ENCODE results near the gene KLHL1. TPM values are rescaled to one million over a fixed set of nuclear protein-coding genes. Genes with fewer than 3 reads are reported as not detected.

Gene KLHL1
- total and polyA plus RNA-seq, 2 of the 4 experiments (the other 2 are of a cell fraction), result not detected

- Histone ChIP-seq H3K4me3 (ENCODE audit: insufficient read depth, low read depth, low read length) (no peak overlapping the region), H3K27ac (ENCODE audit: insufficient read depth, low read length) (no peak overlapping the region), H4K5ac (ENCODE audit: low read depth, low read length) (no peak overlapping the region), H3K9ac (ENCODE audit: low read depth, low read length) (no peak overlapping the region), H3K18ac (ENCODE audit: low read depth, low read length) (no peak overlapping the region), H2BK5ac (ENCODE audit: low read depth, low read length, poor library complexity, severe bottlenecking) (no peak overlapping the region), H3K23ac (ENCODE audit: low read depth, low read length) (no peak overlapping the region), H3K4ac (ENCODE audit: low read depth, low read length) (no peak overlapping the region), H3K9me3 (ENCODE audit: control insufficient read depth, insufficient read depth, low read length) (peaks cover 7% of the 10 kb centered on the region), H3K56ac (ENCODE audit: extremely low read depth, insufficient read depth, low read length) (no peak overlapping the region), H4K91ac (ENCODE audit: insufficient read depth, low read depth, low read length) (no peak overlapping the region), H3K27me3 (ENCODE audit: control insufficient read depth, insufficient read depth, low read length) (no peaks in the 10 kb centered on the region), H4K20me1 (ENCODE audit: insufficient read depth, low read length) (no peaks in the 10 kb centered on the region), H3K9me1 (ENCODE audit: insufficient read depth, low read length) (no peaks in the 10 kb centered on the region), H4K8ac (ENCODE audit: low read depth in 2 of 2, low read length in 2 of 2) (no peak overlapping the region), H2BK20ac (ENCODE audit: low read depth, low read length) (no peak overlapping the region), H2AFZ (replicated peaks; ENCODE audit: low read length, poor library complexity) (no peak overlapping the region), H2BK120ac (ENCODE audit: low read depth, low read length) (no peak overlapping the region), H3K4me1 (ENCODE audit: control insufficient read depth, insufficient read depth, low read length) (no peaks in the 10 kb centered on the region), H2AK5ac (ENCODE audit: low read depth, low read length) (no peak overlapping the region), H3K4me2 (ENCODE audit: low read depth, low read length) (no peak overlapping the region), H2BK15ac (ENCODE audit: low read depth, low read length) (no peak overlapping the region), H2AK9ac (replicated peaks; ENCODE audit: low read depth, low read length, poor library complexity) (no peak overlapping the region), H3K79me1 (ENCODE audit: low read depth in 1 of 2, low read length in 2 of 2) (no peaks in the 10 kb centered on the region), H3K36me3 (ENCODE audit: control insufficient read depth, insufficient read depth, low read length) (no peaks in the 10 kb centered on the region), H3K14ac (replicated peaks; ENCODE audit: low read depth, low read length) (no peak overlapping the region)
- DNase-seq, result no peak
- no peak for ATAC-seq (ENCODE audit: low read depth)
- dilution Hi-C loops (cut with HindIII; ENCODE audit: low sequenced_read_pairs, unreplicated experiment), result no loop called here
- in situ Hi-C loops (cut with MboI; ENCODE audit: low sequenced_read_pairs), result no loop called here
- POLR2A ChIA-PET (ENCODE audit: unreplicated experiment), result no interaction called here
- no peak for TF ChIP-seq CHD1 (IDR thresholded peaks at IDR 0.05; ENCODE audit: low read depth, low read length)
- TF ChIP-seq BHLHE40 (IDR thresholded peaks at IDR 0.05; ENCODE audit: low read depth, low read length), result no peak
- no peak for TF ChIP-seq FOS (IDR thresholded peaks at IDR 0.05; ENCODE audit: low read depth, low read length)
- no peak for TF ChIP-seq USF2 (IDR thresholded peaks at IDR 0.05; ENCODE audit: low read depth, low read length)
- intact Hi-C loops (cut with micrococcal nuclease), result no loop called here
- BruUV-seq (replicated peaks), result no TSS peak
- CTCF ChIA-PET, result no interaction called here
- no CpG with 5 or more reads among the region's 4 CpGs for WGBS, 2 experiments (ENCODE audit: extremely low coverage in 2 of 2, insufficient read length in 1 of 2)
These were observed 28.2 kb downstream of the KLHL1 start for GRCh38 chr13:70080012-70080411.
